ENCODE measurements around the gene KYNU. TPM values are rescaled to one million over a fixed set of nuclear protein-coding genes. Genes with fewer than 3 reads are reported as not detected.

KYNU gene
- polyA plus RNA-seq, 1 experiment = 4.5 TPM

DNA sequence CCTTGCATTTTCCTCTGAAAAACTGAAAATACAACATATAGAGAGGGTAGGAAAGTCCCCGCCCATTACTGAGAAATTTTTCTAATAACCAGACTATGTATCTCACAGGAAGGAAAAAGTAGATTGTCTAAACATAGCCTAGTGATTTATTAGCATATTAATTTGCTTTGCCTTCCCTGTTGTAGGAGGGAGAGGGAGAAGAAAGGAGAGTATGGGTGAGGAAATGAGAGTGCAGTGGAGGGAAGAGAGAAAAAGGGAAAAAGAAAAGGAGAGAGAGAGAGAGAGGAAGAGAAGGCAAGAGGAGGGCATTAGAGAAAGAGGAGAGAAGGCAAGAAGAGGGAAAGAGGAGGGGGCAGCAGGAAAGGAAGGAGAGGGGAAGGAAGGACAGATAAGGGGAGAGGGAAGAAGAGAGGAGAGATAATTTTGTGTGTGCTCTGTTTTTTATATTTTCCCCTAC, 3.6 kb upstream of the KYNU start:
- TF ChIP-seq, protein P1, sequence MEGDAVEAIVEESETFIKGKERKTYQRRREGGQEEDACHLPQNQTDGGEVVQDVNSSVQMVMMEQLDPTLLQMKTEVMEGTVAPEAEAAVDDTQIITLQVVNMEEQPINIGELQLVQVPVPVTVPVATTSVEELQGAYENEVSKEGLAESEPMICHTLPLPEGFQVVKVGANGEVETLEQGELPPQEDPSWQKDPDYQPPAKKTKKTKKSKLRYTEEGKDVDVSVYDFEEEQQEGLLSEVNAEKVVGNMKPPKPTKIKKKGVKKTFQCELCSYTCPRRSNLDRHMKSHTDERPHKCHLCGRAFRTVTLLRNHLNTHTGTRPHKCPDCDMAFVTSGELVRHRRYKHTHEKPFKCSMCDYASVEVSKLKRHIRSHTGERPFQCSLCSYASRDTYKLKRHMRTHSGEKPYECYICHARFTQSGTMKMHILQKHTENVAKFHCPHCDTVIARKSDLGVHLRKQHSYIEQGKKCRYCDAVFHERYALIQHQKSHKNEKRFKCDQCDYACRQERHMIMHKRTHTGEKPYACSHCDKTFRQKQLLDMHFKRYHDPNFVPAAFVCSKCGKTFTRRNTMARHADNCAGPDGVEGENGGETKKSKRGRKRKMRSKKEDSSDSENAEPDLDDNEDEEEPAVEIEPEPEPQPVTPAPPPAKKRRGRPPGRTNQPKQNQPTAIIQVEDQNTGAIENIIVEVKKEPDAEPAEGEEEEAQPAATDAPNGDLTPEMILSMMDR (IDR thresholded peaks at IDR 0.05; ENCODE audit: low read depth, low read length) = no peak
- Histone ChIP-seq H3K9me3 (ENCODE audit: control insufficient read depth, insufficient read depth, low read length) (no peaks in the 10 kb centered on the region; the same call in 1 of the 2 replicates), H3K4me3 (ENCODE audit: low read depth, low read length) (no peak overlapping the region), H3K27me3 (ENCODE audit: control insufficient read depth, insufficient read depth, low read length) (no peaks in the 10 kb centered on the region), H3K27ac (ENCODE audit: low read depth, low read length) (peak overlapping the region; percentile 92)
- ChIA-PET CTCF (interaction anchor here (1.2 kb wide), 1 partner anchor 161 kb away, joined by 4 read pairs; no protein-coding TSS in a partner anchor), POLR2A (interaction anchor here (1.1 kb wide), 2 partner anchors 10 to 131 kb away, joined by 4 to 6 read pairs; no protein-coding TSS in a partner anchor)
- no peak for DNase-seq (ENCODE audit: low read depth, low spot score)

DNA sequence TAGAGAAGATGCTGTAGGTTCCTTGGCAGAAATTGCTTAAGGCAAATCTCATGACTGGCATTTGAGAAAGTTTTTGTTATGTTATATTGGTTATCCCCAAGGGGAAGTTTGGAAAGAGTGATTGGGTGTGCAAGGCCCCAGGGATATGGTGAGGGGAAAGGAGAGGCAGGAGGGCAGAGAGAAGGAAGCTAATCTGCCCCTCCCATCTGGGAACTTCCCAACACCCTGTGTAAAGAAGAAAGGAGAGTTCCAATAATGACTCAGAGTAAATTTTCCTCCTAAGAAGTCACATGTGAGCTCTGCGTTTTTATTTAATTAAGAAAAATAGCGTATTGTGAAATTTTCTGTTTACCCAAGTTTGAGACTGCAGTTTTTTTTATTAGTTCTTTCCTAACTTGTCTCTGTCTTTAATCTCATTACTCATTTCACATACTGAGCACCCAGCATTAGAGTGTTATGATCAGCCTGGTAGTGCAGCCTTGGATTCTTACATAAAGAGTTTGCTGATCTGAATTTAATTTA, 3.1 kb upstream of the KYNU start:
- no peaks in the 10 kb centered on the region for H3K9me3 ChIP-seq (ENCODE audit: control insufficient read depth, insufficient read depth, low read length)
- H3K4me3 ChIP-seq (ENCODE audit: low read depth, low read length) = no peak overlapping the region
- ChIA-PET CTCF (no interaction called here), POLR2A (interaction anchor here (1.1 kb wide), 2 partner anchors 11 to 132 kb away, joined by 4 to 6 read pairs; no protein-coding TSS in a partner anchor)
- peak; percentile 78 for DNase-seq (ENCODE audit: low read depth, low spot score)
- TF ChIP-seq, protein P1 (IDR thresholded peaks at IDR 0.05; ENCODE audit: low read depth, low read length) = no peak
- H3K27me3 ChIP-seq (ENCODE audit: control insufficient read depth, insufficient read depth, low read length) = no peaks in the 10 kb centered on the region
- peak overlapping the region; percentile 92 for H3K27ac ChIP-seq (ENCODE audit: low read depth, low read length)

DNA sequence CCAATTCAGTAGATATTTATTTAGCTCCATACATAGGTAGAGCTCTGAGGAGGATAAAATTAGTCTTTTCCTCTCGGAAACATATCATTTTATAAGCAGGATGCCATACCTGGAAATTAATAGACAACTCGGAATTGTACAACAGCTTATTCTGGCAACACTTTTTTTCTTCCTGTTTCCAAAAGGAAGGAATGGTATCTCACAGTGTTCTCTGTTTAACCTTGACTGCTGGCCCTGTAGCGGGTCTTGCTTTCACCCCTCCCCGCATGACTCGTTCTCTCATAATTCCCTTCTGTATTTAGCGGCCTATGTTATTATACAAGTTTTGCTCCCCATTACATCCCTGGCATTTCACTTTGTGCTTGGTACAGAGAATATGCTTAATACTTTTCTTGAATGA, 2.5 kb upstream of the KYNU start:
- H3K27me3 ChIP-seq (ENCODE audit: control insufficient read depth, insufficient read depth, low read length) = no peaks in the 10 kb centered on the region
- ChIA-PET POLR2A (interaction anchor here (1.1 kb wide), 2 partner anchors 12 to 133 kb away, joined by 4 to 6 read pairs; no protein-coding TSS in a partner anchor), CTCF (no interaction called here)
- no peak overlapping the region for H3K27ac ChIP-seq (ENCODE audit: low read depth, low read length)
- H3K9me3 ChIP-seq (ENCODE audit: control insufficient read depth, insufficient read depth, low read length) = no peaks in the 10 kb centered on the region
- H3K4me3 ChIP-seq (ENCODE audit: low read depth, low read length) = no peak overlapping the region
- TF ChIP-seq, protein P1 (IDR thresholded peaks at IDR 0.05; ENCODE audit: low read depth, low read length) = no peak
- DNase-seq (ENCODE audit: low read depth, low spot score) = no peak

- DNase-seq (ENCODE audit: low read depth, low spot score) = no peak
- CTCF ChIA-PET = interaction anchor here (0.9 kb wide), 1 partner anchor 193 kb away, joined by 5 read pairs; no protein-coding TSS in a partner anchor
- Histone ChIP-seq H3K9me3 (ENCODE audit: control insufficient read depth, insufficient read depth, low read length) (no peaks in the 10 kb centered on the region), H3K27ac (ENCODE audit: low read depth, low read length) (no peak overlapping the region), H3K4me3 (ENCODE audit: low read depth, low read length) (no peak overlapping the region), H3K27me3 (ENCODE audit: control insufficient read depth, insufficient read depth, low read length) (no peaks in the 10 kb centered on the region)
- TF ChIP-seq, protein P1 (IDR thresholded peaks at IDR 0.05; ENCODE audit: low read depth, low read length) = no peak
- POLR2A ChIA-PET = no interaction called here
These were observed 1.8 kb upstream of the KYNU start for GRCh38 chr2:142875652-142876051.

DNA sequence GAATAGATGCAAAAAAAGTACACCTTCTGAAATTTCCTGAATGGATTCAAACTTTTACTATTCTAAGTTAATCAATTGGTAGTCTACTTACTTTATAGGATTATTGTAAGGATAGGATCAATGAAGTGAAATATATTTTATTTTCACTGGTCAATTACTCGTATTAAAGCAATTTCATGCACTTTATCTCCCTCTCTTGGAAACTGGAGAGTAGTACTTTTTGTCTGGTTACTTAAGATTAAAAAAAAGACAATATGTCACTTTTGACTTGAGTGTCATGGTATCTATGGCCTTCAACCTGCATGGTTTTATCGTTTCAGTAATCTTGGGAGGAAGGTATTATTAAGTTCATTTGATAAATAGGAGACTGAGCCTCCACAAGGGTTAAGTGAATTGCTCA, 1.0 kb upstream of the KYNU start:
- Histone ChIP-seq H3K4me3 (ENCODE audit: low read depth, low read length) (no peak overlapping the region), H3K9me3 (ENCODE audit: control insufficient read depth, insufficient read depth, low read length) (no peaks in the 10 kb centered on the region), H3K27me3 (ENCODE audit: control insufficient read depth, insufficient read depth, low read length) (no peaks in the 10 kb centered on the region), H3K27ac (ENCODE audit: low read depth, low read length) (no peak overlapping the region)
- DNase-seq (ENCODE audit: low read depth, low spot score) = no peak
- TF ChIP-seq, protein P1 (IDR thresholded peaks at IDR 0.05; ENCODE audit: low read depth, low read length) = 0 out of 2 replicates have a peak, but pooled peaks have one; percentile 9
- POLR2A ChIA-PET = no interaction called here
- CTCF ChIA-PET = interaction anchor here (0.9 kb wide), 1 partner anchor 193 kb away, joined by 5 read pairs; no protein-coding TSS in a partner anchor
